ENCODE results near the gene FAM20A. TPM values are rescaled to one million over a fixed set of nuclear protein-coding genes. Genes with fewer than 3 reads are reported as not detected.
A peak's percentile ranks its signal among the peaks of the same experiment; 100 is the strongest.

Gene FAM20A
- polyA plus RNA-seq, 1 donor from 2014 or later: not detected

DNA sequence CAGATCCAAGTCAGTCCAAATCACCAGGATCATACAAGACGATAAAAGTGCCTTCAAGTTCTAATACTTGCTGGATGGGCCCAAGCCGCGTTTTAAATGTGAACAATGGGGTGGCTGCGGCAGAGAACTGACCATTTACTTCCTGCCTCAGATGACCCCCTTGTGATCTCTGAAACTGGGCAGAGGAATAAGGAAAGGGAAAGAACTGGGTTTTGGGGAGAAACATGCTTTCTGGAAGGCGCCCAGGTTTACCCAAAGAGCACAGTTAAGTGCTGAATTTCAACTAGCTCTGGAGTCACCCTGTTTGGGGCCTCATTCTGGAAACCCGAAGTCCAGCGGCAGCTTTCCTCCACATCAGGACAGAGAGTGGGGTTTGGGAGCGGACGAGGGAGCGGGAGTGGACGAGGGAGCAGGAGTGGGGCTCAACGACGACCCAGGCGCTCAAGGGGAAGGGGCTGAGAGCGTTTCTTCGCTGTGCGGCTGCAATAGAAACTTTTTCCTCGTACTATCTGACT is 1.6 kb downstream of the FAM20A start:
- Histone ChIP-seq H3K9me2 (ENCODE audit: insufficient read depth, low read length) (no peaks in the 10 kb centered on the region), H3K27me3 (ENCODE audit: insufficient read depth, low read depth, low read length) (peaks cover 54% of the 10 kb centered on the region), H2AFZ (ENCODE audit: low read depth, low read length) (no peak overlapping the region), H3K36me3 (ENCODE audit: insufficient read depth, low read length) (no peaks in the 10 kb centered on the region), H3K9me3 (ENCODE audit: low read length) (no peaks in the 10 kb centered on the region), H3K4me3 (ENCODE audit: low read length) (peak overlapping the region; percentile 70), H3K27ac (ENCODE audit: low read length) (no peak overlapping the region), H3K4me2 (ENCODE audit: low read length) (no peak overlapping the region), H3K9ac (ENCODE audit: low read length) (no peak overlapping the region), H3K79me2 (replicated peaks; ENCODE audit: insufficient read depth, low read length) (no peaks in the 10 kb centered on the region), H3F3A (ENCODE audit: insufficient read depth, low read length, poor library complexity, severe bottlenecking) (no peaks in the 10 kb centered on the region), H4K20me1 (ENCODE audit: insufficient read depth) (no peaks in the 10 kb centered on the region)
- TF ChIP-seq SMC3 (conservative IDR thresholded peaks at IDR 0.05; ENCODE audit: poor library complexity) (no peak), TAF1 (IDR thresholded peaks at IDR 0.05; ENCODE audit: low read depth) (no peak), EZH2 (IDR thresholded peaks at IDR 0.05; ENCODE audit: borderline replicate concordance, insufficient read depth, low read length, poor library complexity, severe bottlenecking) (no peak), REST (IDR thresholded peaks at IDR 0.05; ENCODE audit: borderline replicate concordance) (no peak), EP300 (conservative IDR thresholded peaks at IDR 0.05; ENCODE audit: poor library complexity, severe bottlenecking) (no peak), RAD21 (conservative IDR thresholded peaks at IDR 0.05) (no peak), POLR2AphosphoS5 (IDR thresholded peaks at IDR 0.05) (no peak), MXI1 (conservative IDR thresholded peaks at IDR 0.05; ENCODE audit: poor library complexity, severe bottlenecking) (no peak)
- TF ChIP-seq, protein P1, sequence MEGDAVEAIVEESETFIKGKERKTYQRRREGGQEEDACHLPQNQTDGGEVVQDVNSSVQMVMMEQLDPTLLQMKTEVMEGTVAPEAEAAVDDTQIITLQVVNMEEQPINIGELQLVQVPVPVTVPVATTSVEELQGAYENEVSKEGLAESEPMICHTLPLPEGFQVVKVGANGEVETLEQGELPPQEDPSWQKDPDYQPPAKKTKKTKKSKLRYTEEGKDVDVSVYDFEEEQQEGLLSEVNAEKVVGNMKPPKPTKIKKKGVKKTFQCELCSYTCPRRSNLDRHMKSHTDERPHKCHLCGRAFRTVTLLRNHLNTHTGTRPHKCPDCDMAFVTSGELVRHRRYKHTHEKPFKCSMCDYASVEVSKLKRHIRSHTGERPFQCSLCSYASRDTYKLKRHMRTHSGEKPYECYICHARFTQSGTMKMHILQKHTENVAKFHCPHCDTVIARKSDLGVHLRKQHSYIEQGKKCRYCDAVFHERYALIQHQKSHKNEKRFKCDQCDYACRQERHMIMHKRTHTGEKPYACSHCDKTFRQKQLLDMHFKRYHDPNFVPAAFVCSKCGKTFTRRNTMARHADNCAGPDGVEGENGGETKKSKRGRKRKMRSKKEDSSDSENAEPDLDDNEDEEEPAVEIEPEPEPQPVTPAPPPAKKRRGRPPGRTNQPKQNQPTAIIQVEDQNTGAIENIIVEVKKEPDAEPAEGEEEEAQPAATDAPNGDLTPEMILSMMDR (IDR thresholded peaks at IDR 0.05; ENCODE audit: poor library complexity, severe bottlenecking): no peak

- Histone ChIP-seq H3K4me2 (ENCODE audit: low read length) (no peak overlapping the region), H3K27ac (ENCODE audit: low read length) (no peak overlapping the region), H3F3A (ENCODE audit: insufficient read depth, low read length, poor library complexity, severe bottlenecking) (no peaks in the 10 kb centered on the region), H3K27me3 (ENCODE audit: insufficient read depth, low read depth, low read length) (peaks cover 54% of the 10 kb centered on the region), H3K9ac (ENCODE audit: low read length) (no peak overlapping the region), H4K20me1 (ENCODE audit: insufficient read depth) (no peaks in the 10 kb centered on the region), H3K36me3 (ENCODE audit: insufficient read depth, low read length) (no peaks in the 10 kb centered on the region), H3K79me2 (replicated peaks; ENCODE audit: insufficient read depth, low read length) (no peaks in the 10 kb centered on the region), H3K9me3 (ENCODE audit: low read length) (no peaks in the 10 kb centered on the region), H3K9me2 (ENCODE audit: insufficient read depth, low read length) (no peaks in the 10 kb centered on the region), H2AFZ (ENCODE audit: low read depth, low read length) (no peak overlapping the region), H3K4me3 (ENCODE audit: low read length) (no peak overlapping the region)
- TF ChIP-seq EZH2 (IDR thresholded peaks at IDR 0.05; ENCODE audit: borderline replicate concordance, insufficient read depth, low read length, poor library complexity, severe bottlenecking): no peak
- no peak for TF ChIP-seq EP300 (conservative IDR thresholded peaks at IDR 0.05; ENCODE audit: poor library complexity, severe bottlenecking)
- TF ChIP-seq POLR2AphosphoS5 (IDR thresholded peaks at IDR 0.05): no peak
- no peak for TF ChIP-seq TAF1 (IDR thresholded peaks at IDR 0.05; ENCODE audit: low read depth)
- TF ChIP-seq SMC3 (conservative IDR thresholded peaks at IDR 0.05; ENCODE audit: poor library complexity): no peak
Observed at GRCh38 chr17:68599091-68599490, 2.1 kb downstream of the FAM20A start.

Data from neural cell (in vitro differentiated cells).